Kidney epithelial cell (primary cell): Measurements from ENCODE around the gene CGREF1. TPM values are rescaled to one million over a fixed set of nuclear protein-coding genes. Genes with fewer than 3 reads are reported as not detected.

ENCODE experiments used
- DNase-seq: peaks from one replicate; pipeline ENCODE4 v3.0.0-alpha.2; 2010; ENCODE audit warnings: low read depth
- H3K27me3 ChIP-seq: 2 replicates; pipeline ENCODE4 v1.6.0; 2011; ENCODE audit warnings: low read length; ENCODE audit not compliant: control insufficient read depth, insufficient read depth
- H3K36me3 ChIP-seq: 2 replicates; pipeline ENCODE4 v1.5.1; 2011; ENCODE audit warnings: low read length; ENCODE audit not compliant: control insufficient read depth, insufficient read depth
- H3K4me3 ChIP-seq: 2 replicates; pipeline ENCODE4 v1.5.1; 2011; ENCODE audit warnings: low read depth, mild to moderate bottlenecking, control low read depth, low read length
- total RNA-seq: library from RNA; depleted of rRNA; stranded (reverse); fragments of >200 nt; gene quantifications from 2 replicates; pipeline ENCODE4 v1.2.3, GENCODE V29; 2015
- TF ChIP-seq, protein P1 (sequence below): IDR thresholded peaks from 2 replicates; pipeline ENCODE4 v1.5.1; 2011; ENCODE audit warnings: mild to moderate bottlenecking, moderate library complexity, low read length, control low read depth, inconsistent platforms; ENCODE audit not compliant: insufficient read depth, poor library complexity, severe bottlenecking

CGREF1 gene
- total RNA-seq, 1 donor from 2014 or later, result 1.8 TPM

DNA sequence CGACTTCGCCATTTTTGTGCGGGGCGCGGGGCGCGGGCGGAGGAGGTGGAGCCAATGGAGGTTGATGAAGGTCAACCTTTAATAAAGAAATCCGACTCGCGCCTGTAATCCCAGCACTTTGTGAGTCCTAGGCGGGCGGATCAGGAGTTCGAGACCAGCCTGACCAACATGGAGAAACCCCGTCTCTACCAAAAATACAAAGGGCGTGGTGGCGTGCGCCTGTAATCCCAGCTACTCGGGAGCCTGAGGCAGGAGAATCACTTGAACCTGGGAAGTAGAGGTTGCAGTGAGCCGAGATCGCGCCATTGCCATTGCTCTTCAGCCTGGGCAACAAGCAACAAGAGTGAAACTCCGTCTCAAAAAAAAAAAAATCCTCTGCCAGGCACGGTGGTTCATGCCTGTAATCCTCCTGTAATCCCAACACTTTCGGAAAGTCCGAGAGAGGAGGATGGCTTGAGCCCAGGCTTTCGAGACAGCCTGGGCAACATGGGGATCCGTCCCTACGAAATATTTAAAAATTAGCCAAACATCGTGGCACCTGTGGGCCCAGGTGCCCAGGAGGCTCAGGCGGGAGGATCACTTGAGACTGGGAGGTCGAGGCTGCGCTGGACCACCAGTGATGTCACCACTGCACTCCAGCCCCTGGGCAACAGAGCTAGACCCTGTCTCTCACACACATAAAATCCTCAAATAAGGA is 16.0 kb upstream of the CGREF1 start:
- H3K36me3 ChIP-seq, result peaks cover 4% of the 10 kb centered on the region
- DNase-seq, result no peak
- TF ChIP-seq, protein P1, sequence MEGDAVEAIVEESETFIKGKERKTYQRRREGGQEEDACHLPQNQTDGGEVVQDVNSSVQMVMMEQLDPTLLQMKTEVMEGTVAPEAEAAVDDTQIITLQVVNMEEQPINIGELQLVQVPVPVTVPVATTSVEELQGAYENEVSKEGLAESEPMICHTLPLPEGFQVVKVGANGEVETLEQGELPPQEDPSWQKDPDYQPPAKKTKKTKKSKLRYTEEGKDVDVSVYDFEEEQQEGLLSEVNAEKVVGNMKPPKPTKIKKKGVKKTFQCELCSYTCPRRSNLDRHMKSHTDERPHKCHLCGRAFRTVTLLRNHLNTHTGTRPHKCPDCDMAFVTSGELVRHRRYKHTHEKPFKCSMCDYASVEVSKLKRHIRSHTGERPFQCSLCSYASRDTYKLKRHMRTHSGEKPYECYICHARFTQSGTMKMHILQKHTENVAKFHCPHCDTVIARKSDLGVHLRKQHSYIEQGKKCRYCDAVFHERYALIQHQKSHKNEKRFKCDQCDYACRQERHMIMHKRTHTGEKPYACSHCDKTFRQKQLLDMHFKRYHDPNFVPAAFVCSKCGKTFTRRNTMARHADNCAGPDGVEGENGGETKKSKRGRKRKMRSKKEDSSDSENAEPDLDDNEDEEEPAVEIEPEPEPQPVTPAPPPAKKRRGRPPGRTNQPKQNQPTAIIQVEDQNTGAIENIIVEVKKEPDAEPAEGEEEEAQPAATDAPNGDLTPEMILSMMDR, result no peak

GRCh38 chr2:27133905-27134780 is 15.2 kb upstream of the CGREF1 start, which contains the start of gene PREB:
Gene PREB, minus strand, starts transcription at chr2:27134636. Its CDS starts 215 bp downstream, at chr2:27134421.
- TF ChIP-seq, protein P1, result peak; percentile 33
- Histone ChIP-seq H3K4me3 (peak within 1 kb of the TSS; percentile 96), H3K36me3 (peaks cover 4% of the 10 kb centered on the region), H3K27me3 (peaks cover 3% of the 10 kb centered on the region)
- DNase-seq, result peak; percentile 72

More for the DNA sequence above, 16.0 kb upstream of the CGREF1 start:
- H3K27me3 ChIP-seq, result peaks cover 3% of the 10 kb centered on the region
- peak overlapping the region; percentile 3 for H3K4me3 ChIP-seq

- DNase-seq, result no peak
- TF ChIP-seq, protein P1, result no peak
- Histone ChIP-seq H3K4me3 (peak overlapping the region; percentile 96), H3K36me3 (peaks cover 4% of the 10 kb centered on the region), H3K27me3 (peaks cover 1% of the 10 kb centered on the region)
Measured at GRCh38 chr2:27133195-27133875, 14.4 kb upstream of the CGREF1 start.

DNA sequence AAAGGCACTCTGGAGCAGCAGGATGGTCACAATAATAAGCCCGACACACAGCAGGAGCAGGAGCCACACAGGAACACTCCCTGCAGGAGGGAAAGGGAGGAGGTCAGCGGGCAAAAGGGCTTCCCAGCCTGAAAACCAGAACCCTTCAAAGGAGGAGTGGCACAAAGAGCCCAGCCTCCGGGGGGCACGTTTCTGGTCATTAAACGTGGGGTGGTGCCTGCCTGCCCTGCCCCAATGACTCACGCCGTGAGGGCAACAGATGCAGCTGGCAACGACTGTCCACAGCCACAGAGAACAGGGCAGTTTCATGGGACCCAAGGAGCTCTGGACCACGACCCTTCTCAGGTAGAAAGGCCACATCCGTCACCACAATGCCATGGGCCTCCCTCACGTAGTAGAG is 12.5 kb upstream of the CGREF1 start:
- H3K4me3 ChIP-seq, result no peak overlapping the region
- TF ChIP-seq, protein P1, result no peak
- peaks cover 4% of the 10 kb centered on the region for H3K36me3 ChIP-seq
- DNase-seq, result no peak
- no peaks in the 10 kb centered on the region for H3K27me3 ChIP-seq

DNA sequence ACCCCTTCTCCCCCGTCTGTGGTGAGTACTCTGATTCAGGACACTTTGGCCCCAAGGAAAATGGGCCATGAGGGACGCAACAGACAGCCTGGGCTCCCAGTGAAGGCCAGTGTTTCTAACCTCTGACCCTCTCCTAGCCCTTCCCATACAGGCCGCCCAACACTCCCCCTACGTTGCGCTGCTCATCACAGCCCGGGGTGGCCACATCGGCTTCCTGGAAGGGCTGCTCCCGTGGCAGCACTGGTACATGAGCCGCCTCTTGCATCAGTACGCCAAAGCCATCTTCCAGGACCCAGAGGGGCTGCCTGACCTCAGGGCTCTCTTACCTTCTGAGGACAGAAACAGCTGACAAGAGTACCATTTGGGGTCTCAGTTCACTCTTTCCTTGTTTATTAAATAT is 11.5 kb upstream of the CGREF1 start:
- Histone ChIP-seq H3K36me3 (peaks cover 4% of the 10 kb centered on the region), H3K4me3 (no peak overlapping the region), H3K27me3 (no peaks in the 10 kb centered on the region)
- no peak for DNase-seq
- TF ChIP-seq, protein P1, result no peak
